Effector memory CD4-positive, alpha-beta T cell (primary cell): ENCODE results near the gene ENHO.
A peak's percentile ranks its signal among the peaks of the same experiment; 100 is the strongest.
"Not testable (repeated sequence)": the region's sequence is repeated elsewhere in the genome, so short reads cannot be mapped to it uniquely, and the experiment has no call there.

ENCODE experiments used
- DNase-seq, 3 donors: peaks; one replicate each; pipeline ENCODE4 v3.0.0-alpha.2; 2020
- H3K27ac ChIP-seq: 2 replicates; pipeline ENCODE4 v1.7.0; 2013; ENCODE audit warnings: mild to moderate bottlenecking, low read length, moderate library complexity; ENCODE audit not compliant: insufficient read depth, poor library complexity, severe bottlenecking
- H3K27me3 ChIP-seq: replicated peaks from 2 replicates; pipeline ENCODE4 v1.7.0; 2013; ENCODE audit warnings: mild to moderate bottlenecking, low read length; ENCODE audit not compliant: insufficient read depth, control insufficient read depth, poor library complexity, severe bottlenecking
- H3K36me3 ChIP-seq: 2 replicates; pipeline ENCODE4 v1.7.0; 2013; ENCODE audit warnings: mild to moderate bottlenecking, low read length, moderate library complexity; ENCODE audit not compliant: control insufficient read depth, insufficient read depth
- H3K4me1 ChIP-seq: 2 replicates; pipeline ENCODE4 v1.7.0; 2013; ENCODE audit warnings: low read length, mild to moderate bottlenecking; ENCODE audit not compliant: control insufficient read depth, insufficient read depth, poor library complexity, severe bottlenecking
- H3K4me3 ChIP-seq: 2 replicates; pipeline ENCODE4 v1.7.0; 2013; ENCODE audit warnings: low read length, low read depth, mild to moderate bottlenecking; ENCODE audit not compliant: insufficient read depth, poor library complexity, severe bottlenecking
- H3K9me3 ChIP-seq: 2 replicates; pipeline ENCODE4 v1.7.0; 2013; ENCODE audit warnings: mild to moderate bottlenecking, low read length, moderate library complexity; ENCODE audit not compliant: control insufficient read depth

Gene ENHO

GRCh38 chr9:34536685-34537084, 13.9 kb upstream of the ENHO start:
- Histone ChIP-seq H3K4me3 (no peak overlapping the region), H3K9me3 (no peaks in the 10 kb centered on the region), H3K4me1 (no peaks in the 10 kb centered on the region), H3K27me3 (peaks cover 8% of the 10 kb centered on the region), H3K27ac (no peak overlapping the region), H3K36me3 (no peaks in the 10 kb centered on the region)
- DNase-seq = no peak

DNA sequence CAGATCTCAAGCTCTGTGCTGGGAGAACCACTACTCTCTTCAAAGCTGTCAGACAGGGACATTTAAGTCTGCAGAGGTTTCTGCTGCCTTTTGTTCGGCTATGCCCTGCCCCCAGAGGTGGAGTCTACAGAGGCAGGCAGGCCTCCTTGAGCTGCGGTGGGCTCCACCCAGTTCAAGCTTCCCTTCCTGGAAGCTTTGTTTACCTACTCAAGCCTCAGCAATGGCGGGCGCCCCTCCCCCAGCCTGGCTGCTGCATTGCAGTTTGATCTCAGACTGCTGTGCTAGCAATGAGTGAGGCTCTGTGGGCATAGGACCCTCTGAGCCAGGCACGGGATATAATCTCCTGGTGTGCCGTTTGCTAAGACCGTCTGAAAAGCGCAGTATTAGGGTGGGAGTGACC, 9.3 kb upstream of the ENHO start:
- H3K4me3 ChIP-seq, H3K36me3 ChIP-seq, H3K4me1 ChIP-seq, DNase-seq, H3K27ac ChIP-seq, H3K27me3 ChIP-seq, H3K9me3 ChIP-seq: not testable (repeated sequence)

DNA sequence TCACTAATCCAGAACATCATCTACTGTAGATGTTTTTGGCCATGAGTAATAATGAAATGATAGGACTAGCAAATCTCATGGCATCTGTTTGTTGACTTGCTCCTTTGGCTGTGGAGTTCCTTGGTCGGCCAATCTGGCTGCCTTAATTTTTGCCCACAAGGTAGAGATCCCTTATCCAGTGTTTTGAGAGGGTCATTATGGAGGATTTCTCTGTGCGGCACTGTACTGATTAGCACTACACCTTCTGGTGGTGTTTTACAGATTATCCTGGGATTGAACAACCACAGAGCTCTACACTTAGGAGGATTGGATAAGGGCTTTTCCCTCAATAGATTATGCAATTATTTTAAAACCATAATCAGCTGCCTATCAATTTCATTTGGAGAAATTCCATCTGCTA, 3.2 kb upstream of the ENHO start:
- Histone ChIP-seq H3K4me1 (peaks cover 10% of the 10 kb centered on the region), H3K27me3 (no peaks in the 10 kb centered on the region), H3K9me3 (no peaks in the 10 kb centered on the region), H3K36me3 (no peaks in the 10 kb centered on the region), H3K4me3 (no peak overlapping the region), H3K27ac (no peak overlapping the region)
- no peak for DNase-seq

GRCh38 chr9:34524349-34524748, 1.6 kb upstream of the ENHO start:
- DNase-seq = no peak
- Histone ChIP-seq H3K27me3 (no peaks in the 10 kb centered on the region), H3K36me3 (no peaks in the 10 kb centered on the region)

GRCh38 chr9:34522091-34522887, 501 bp downstream of the ENHO start:
- Histone ChIP-seq H3K27ac (no peak overlapping the region), H3K9me3 (no peaks in the 10 kb centered on the region), H3K36me3 (no peaks in the 10 kb centered on the region), H3K4me1 (peaks cover 10% of the 10 kb centered on the region), H3K27me3 (no peaks in the 10 kb centered on the region), H3K4me3 (peak overlapping the region; percentile 38)
- no peak for DNase-seq

More at GRCh38 chr9:34524349-34524748, 1.6 kb upstream of the ENHO start:
- Histone ChIP-seq H3K4me3 (no peak overlapping the region), H3K4me1 (peaks cover 10% of the 10 kb centered on the region), H3K9me3 (no peaks in the 10 kb centered on the region), H3K27ac (no peak overlapping the region)

DNA sequence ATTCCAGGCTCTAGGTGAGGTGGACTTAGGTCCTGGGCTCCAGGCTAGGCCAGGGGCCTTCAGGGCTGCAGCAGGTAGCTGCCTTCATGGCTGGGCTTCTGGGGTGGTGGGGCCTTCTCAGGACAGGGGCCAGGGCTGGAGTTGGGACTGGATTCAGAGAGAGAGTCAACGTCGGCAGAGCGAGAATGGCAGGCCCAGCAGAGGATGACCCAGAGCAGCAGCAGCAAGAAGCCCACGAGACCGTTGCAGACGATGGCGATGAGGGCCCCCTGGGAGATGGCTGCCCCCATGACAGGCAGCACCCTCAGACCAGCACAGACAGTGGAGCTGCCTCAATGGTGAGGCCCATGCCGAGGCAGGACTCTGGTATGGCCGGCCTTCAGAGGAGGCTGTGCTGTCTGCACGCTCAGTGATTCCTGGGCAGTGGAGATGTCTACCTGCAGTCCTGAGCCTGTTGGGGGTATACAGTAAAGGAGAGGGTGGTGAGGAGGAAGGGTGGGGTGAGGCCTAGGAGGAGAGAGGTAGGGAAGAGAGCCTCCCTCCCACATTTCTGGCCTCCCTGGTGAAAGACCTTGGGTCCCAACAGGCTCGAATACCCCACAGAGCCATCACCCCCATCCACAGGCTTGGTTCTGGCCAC, 1.3 kb downstream of the ENHO start:
- H3K9me3 ChIP-seq = no peaks in the 10 kb centered on the region
- DNase-seq = no peak
- H3K4me3 ChIP-seq = no peak overlapping the region
- H3K27ac ChIP-seq = no peak overlapping the region
- no peaks in the 10 kb centered on the region for H3K36me3 ChIP-seq
- H3K27me3 ChIP-seq = no peaks in the 10 kb centered on the region
- H3K4me1 ChIP-seq = peaks cover 10% of the 10 kb centered on the region

DNA sequence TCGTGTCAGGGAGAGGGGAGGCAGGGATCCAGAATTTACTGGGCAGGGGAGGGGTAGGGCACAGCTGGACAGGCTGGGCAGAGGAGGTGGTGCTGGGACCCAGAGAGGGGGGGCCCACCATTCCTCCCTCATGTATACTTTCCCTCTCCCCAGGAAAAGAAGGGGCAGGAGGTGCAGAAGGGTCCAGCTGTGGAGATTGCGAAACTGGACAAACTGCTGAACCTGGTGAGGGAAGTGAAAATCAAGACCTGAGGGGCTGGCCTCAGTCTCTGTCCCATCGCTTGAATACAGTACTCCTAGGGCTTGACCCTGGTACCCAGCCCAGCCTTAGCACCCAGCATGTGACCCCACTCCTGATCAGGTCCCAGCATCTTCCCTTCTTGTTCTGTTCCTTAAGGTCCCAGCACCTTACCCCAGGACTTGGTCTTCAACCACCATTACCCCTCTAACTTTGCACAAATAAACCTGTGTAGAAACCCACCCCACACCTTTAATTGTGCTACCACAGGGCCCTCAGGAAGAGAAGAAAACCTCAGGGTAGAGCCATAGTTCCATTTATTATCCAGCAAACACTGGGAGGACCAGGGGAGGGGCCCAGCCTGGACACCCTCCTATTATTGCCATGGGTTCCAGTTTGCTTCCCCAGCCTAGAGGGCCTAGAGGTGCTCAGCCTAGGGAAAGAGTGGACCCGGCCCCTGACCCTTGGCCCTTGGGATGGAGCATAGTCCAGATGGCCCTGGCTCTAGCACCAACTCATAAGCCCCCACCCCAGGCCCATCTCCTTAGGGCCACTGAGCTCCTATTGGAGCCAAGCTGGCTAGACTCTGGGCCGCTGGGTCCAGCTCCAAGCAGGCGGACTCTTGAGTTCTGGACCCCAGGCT, 2.0 kb downstream of the ENHO start:
- DNase-seq = no peak
- Histone ChIP-seq H3K27ac (no peak overlapping the region), H3K4me1 (peaks cover 10% of the 10 kb centered on the region), H3K36me3 (no peaks in the 10 kb centered on the region), H3K9me3 (no peaks in the 10 kb centered on the region), H3K27me3 (no peaks in the 10 kb centered on the region), H3K4me3 (no peak overlapping the region)

DNA sequence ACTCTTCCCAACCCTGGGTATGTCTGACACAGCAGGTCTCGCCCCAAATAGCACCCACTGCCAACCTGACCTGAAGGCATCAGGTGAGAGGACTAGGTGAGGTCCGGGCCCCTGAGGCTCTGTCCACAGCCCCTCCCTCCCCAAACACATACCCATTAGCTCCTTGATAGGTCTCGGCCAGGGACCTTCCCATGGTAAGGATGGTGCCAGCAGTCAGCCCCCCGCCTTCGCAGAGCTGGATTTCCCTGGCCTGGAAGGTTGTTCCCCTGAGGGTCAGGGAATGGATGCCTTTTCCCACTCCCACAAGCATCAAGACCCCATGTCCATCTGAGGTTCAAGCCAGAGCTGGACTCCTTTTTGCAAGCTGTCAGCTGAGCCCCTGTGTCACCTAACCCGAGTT, 2.7 kb downstream of the ENHO start:
- Histone ChIP-seq H3K4me3 (no peak overlapping the region), H3K27ac (no peak overlapping the region), H3K4me1 (peaks cover 10% of the 10 kb centered on the region), H3K9me3 (no peaks in the 10 kb centered on the region), H3K27me3 (no peaks in the 10 kb centered on the region), H3K36me3 (no peaks in the 10 kb centered on the region)
- DNase-seq = no peak

GRCh38 chr9:34519321-34520020, 3.3 kb downstream of the ENHO start:
- no peak for DNase-seq
- H3K36me3 ChIP-seq = no peaks in the 10 kb centered on the region
- no peak overlapping the region for H3K27ac ChIP-seq
- no peaks in the 10 kb centered on the region for H3K9me3 ChIP-seq
- H3K4me3 ChIP-seq = no peak overlapping the region
- H3K4me1 ChIP-seq = peaks cover 10% of the 10 kb centered on the region
- H3K27me3 ChIP-seq = no peaks in the 10 kb centered on the region
